ENCODE data around the gene IGF1R. TPM values are rescaled to one million over a fixed set of nuclear protein-coding genes. Genes with fewer than 3 reads are reported as not detected.

Gene IGF1R
- total RNA-seq, 1 experiment from 2014 or later: 71.3 TPM

DNA sequence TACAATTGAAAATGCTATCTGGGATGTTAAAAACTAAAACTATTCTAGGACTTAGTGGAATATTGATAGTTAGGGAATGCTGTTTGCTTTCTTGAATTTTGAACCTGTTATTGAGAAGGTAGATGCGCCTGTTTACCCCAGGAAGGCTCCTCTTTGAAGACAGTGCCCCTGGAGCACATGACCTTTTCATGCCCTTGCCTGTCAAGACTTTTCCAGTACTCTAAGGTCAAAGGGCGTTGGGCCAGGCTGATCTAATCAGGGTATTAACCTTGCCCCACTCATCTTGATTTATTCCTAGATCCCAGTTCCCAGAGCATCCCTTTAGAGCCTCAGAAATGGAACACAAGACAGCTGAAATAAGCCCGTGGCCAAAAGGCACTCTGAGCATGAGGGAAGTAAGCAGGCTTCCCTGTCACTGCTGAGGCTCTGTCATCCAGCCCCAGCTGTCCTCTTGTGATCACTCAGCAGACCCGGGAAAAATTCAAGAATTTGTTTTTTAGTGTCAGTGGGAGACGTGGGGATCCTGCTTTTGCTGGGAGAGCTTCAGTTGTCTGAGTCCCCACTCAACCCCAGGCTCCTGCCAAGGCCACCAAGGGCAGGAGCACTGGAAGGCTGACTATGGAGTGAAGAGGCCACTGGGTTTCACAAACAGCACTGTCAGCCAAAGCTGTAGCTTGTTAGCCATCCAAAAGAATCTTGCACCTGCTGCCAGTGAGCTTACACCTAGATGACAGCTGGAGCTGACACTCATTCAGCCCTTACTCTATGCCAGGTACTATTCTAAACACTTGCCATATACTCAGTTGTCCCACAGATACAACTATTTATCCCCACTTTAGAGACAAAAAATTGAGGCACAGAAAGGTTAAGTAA, 190.3 kb downstream of the IGF1R start:
- TF ChIP-seq, protein P1, sequence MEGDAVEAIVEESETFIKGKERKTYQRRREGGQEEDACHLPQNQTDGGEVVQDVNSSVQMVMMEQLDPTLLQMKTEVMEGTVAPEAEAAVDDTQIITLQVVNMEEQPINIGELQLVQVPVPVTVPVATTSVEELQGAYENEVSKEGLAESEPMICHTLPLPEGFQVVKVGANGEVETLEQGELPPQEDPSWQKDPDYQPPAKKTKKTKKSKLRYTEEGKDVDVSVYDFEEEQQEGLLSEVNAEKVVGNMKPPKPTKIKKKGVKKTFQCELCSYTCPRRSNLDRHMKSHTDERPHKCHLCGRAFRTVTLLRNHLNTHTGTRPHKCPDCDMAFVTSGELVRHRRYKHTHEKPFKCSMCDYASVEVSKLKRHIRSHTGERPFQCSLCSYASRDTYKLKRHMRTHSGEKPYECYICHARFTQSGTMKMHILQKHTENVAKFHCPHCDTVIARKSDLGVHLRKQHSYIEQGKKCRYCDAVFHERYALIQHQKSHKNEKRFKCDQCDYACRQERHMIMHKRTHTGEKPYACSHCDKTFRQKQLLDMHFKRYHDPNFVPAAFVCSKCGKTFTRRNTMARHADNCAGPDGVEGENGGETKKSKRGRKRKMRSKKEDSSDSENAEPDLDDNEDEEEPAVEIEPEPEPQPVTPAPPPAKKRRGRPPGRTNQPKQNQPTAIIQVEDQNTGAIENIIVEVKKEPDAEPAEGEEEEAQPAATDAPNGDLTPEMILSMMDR (conservative IDR thresholded peaks at IDR 0.05): no peak
- TF ChIP-seq EZH2 (IDR thresholded peaks at IDR 0.05; ENCODE audit: low read depth): no peak
- no peak for DNase-seq
- Histone ChIP-seq H2AFZ (no peak overlapping the region), H3F3A (ENCODE audit: insufficient read depth, low read depth) (no peaks in the 10 kb centered on the region; the same call in 1 of the 2 replicates), H3K79me2 (ENCODE audit: low read depth) (peaks cover 32% of the 10 kb centered on the region), H3K4me1 (replicated peaks; ENCODE audit: insufficient read depth) (no peaks in the 10 kb centered on the region), H3K4me3 (no peak overlapping the region), H3K9me2 (ENCODE audit: insufficient read depth) (no peaks in the 10 kb centered on the region), H3K4me2 (no peak overlapping the region), H3K36me3 (ENCODE audit: low read depth) (no peaks in the 10 kb centered on the region), H4K20me1 (ENCODE audit: insufficient read depth) (no peaks in the 10 kb centered on the region), H3K27me3 (ENCODE audit: insufficient read depth, low read depth) (no peaks in the 10 kb centered on the region), H3K9me3 (ENCODE audit: insufficient read depth, low read depth) (peaks cover 9% of the 10 kb centered on the region; the same call in 1 of the 2 replicates), H3K27ac (no peak overlapping the region)
- BruUV-seq (replicated peaks): no TSS peak
- CTCF ChIA-PET: no interaction called here
- intact Hi-C loops (cut with micrococcal nuclease; ENCODE audit: unreplicated experiment): no loop called here
- POLR2A ChIA-PET (ENCODE audit: unreplicated experiment): no interaction called here

DNA sequence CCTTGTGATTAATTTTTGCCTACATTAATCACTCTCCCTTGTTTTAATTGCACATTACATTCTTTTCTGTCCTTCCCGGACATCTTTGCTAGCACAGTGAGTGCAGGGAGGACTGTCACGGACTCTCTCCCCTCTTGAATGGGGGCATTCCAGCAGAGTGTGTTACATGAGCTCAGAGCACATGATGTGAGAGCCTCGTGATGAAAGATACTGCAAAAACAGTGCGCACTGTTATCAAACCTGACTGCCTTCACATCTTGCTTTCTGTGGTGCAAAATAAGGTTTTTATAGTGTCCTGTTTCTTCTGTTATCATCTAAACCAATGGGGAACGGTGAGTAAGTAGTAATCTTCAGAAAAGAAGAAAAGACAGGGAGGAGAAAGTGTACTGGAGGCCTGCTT, 191.7 kb downstream of the IGF1R start:
- BruUV-seq (replicated peaks): no TSS peak
- H3K4me1 ChIP-seq (replicated peaks; ENCODE audit: insufficient read depth): no peaks in the 10 kb centered on the region
- TF ChIP-seq, protein P1 (conservative IDR thresholded peaks at IDR 0.05): no peak
- no peak for TF ChIP-seq EZH2 (IDR thresholded peaks at IDR 0.05; ENCODE audit: low read depth)

DNA sequence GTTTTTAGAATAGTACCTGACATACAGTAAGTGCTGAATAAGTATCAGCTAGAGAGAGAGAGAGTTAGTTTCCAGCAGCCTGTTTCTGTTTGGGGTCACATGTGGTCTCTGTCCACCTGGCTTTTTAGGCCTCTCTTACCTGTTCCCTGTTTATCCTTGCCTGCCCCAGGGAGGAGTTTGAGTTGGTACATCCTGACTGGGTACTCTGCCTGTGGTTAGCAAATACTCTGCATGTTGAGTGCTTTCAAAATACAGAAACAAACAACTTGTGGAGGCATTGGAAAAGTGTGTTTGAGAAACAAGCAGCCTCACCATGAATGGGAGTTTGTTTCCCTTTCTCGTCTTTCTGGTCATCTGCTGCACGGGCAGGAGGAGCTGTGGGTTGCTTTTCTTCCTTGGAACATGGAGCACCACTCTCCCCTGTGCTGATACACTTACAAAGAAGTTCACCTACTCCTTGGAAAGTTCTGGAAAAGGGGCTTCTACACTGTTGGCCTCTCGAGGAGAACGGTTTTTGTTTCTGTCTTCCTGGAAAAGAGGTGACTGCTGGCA, 193.2 kb downstream of the IGF1R start:
- CTCF ChIA-PET: no interaction called here
- Histone ChIP-seq H3K4me2 (no peak overlapping the region), H4K20me1 (ENCODE audit: insufficient read depth) (no peaks in the 10 kb centered on the region), H3K36me3 (ENCODE audit: low read depth) (no peaks in the 10 kb centered on the region), H3K4me3 (no peak overlapping the region), H3K9me3 (ENCODE audit: insufficient read depth, low read depth) (no peaks in the 10 kb centered on the region), H3K9me2 (ENCODE audit: insufficient read depth) (no peaks in the 10 kb centered on the region), H3K4me1 (replicated peaks; ENCODE audit: insufficient read depth) (no peaks in the 10 kb centered on the region), H3K27me3 (ENCODE audit: insufficient read depth, low read depth) (no peaks in the 10 kb centered on the region), H3K79me2 (ENCODE audit: low read depth) (peaks cover 49% of the 10 kb centered on the region), H3F3A (ENCODE audit: insufficient read depth, low read depth) (no peaks in the 10 kb centered on the region; the same call in 1 of the 2 replicates), H2AFZ (no peak overlapping the region), H3K27ac (no peak overlapping the region)
- intact Hi-C loops (cut with micrococcal nuclease; ENCODE audit: unreplicated experiment): no loop called here
- POLR2A ChIA-PET (ENCODE audit: unreplicated experiment): no interaction called here
- no TSS peak for BruUV-seq (replicated peaks)
- no peak for DNase-seq
- TF ChIP-seq EZH2 (IDR thresholded peaks at IDR 0.05; ENCODE audit: low read depth): no peak
- TF ChIP-seq, protein P1 (conservative IDR thresholded peaks at IDR 0.05): no peak

More for the DNA sequence above, 191.7 kb downstream of the IGF1R start:
- DNase-seq: no peak
- intact Hi-C loops (cut with micrococcal nuclease; ENCODE audit: unreplicated experiment): no loop called here
- POLR2A ChIA-PET (ENCODE audit: unreplicated experiment): no interaction called here
- Histone ChIP-seq H3K27ac (no peak overlapping the region), H3F3A (ENCODE audit: insufficient read depth, low read depth) (no peaks in the 10 kb centered on the region; the same call in 1 of the 2 replicates), H3K9me3 (ENCODE audit: insufficient read depth, low read depth) (no peaks in the 10 kb centered on the region), H3K27me3 (ENCODE audit: insufficient read depth, low read depth) (no peaks in the 10 kb centered on the region), H3K36me3 (ENCODE audit: low read depth) (no peaks in the 10 kb centered on the region), H3K79me2 (ENCODE audit: low read depth) (peaks cover 38% of the 10 kb centered on the region), H3K9me2 (ENCODE audit: insufficient read depth) (no peaks in the 10 kb centered on the region), H2AFZ (no peak overlapping the region), H4K20me1 (ENCODE audit: insufficient read depth) (no peaks in the 10 kb centered on the region), H3K4me2 (no peak overlapping the region), H3K4me3 (no peak overlapping the region)
- CTCF ChIA-PET: no interaction called here
